Transverse colon (tissue), 4 donors: ENCODE measurements around the gene MET.

ENCODE experiments used
- EP300 ChIP-seq: sonication (generic); formaldehyde crosslinking; IDR thresholded peaks from one replicate; pipeline ENCODE4 v1.6.1; 2017; ENCODE audit warnings: antibody characterized with exemption, low read depth
- POLR2A ChIP-seq: fragments of 450-650 bp; IDR thresholded peaks from one replicate; pipeline ENCODE4 v1.6.1; 2016; ENCODE audit warnings: antibody characterized with exemption, mild to moderate bottlenecking, moderate library complexity
- POLR2AphosphoS5 ChIP-seq, 3 donors: sonication (generic); formaldehyde crosslinking; IDR thresholded peaks; one replicate each; pipeline ENCODE4 v1.6.1; 2016; ENCODE audit warnings: antibody characterized with exemption in 3 of 3
- TF ChIP-seq, protein P1 (sequence below), 5 experiments: fragments of 200-600 bp in 3 of 5; fragments of 450-650 bp in 2 of 5; sonication (generic) in 3 of 5; IDR thresholded peaks; 1 replicate in 2 of 5; 2 replicates in 3 of 5; pipeline ENCODE4 v1.5.1; 2016 to 2017; ENCODE audit warnings: antibody characterized with exemption in 5 of 5, inconsistent platforms in 3 of 5, mild to moderate bottlenecking in 2 of 5, moderate library complexity in 1 of 5

DNA sequence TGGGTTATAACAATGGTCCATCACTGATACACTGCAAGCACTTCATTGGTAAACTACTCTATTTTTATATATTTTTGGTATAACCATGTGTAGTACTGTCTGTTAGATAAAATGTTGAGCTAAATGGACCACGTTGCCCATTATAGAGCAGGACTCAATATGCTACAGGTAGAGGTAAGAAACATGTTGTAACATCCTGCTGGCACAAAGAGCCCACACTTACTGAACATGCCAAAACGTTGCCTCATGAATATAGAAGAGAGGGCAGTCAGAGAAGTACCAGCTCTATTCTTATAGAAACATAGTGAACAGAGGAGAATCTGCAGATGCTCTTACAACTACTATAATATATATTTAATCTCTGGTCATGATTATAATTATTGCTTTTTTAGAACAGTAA lies 18.4 kb upstream of the MET start:
- TF ChIP-seq, protein P1, sequence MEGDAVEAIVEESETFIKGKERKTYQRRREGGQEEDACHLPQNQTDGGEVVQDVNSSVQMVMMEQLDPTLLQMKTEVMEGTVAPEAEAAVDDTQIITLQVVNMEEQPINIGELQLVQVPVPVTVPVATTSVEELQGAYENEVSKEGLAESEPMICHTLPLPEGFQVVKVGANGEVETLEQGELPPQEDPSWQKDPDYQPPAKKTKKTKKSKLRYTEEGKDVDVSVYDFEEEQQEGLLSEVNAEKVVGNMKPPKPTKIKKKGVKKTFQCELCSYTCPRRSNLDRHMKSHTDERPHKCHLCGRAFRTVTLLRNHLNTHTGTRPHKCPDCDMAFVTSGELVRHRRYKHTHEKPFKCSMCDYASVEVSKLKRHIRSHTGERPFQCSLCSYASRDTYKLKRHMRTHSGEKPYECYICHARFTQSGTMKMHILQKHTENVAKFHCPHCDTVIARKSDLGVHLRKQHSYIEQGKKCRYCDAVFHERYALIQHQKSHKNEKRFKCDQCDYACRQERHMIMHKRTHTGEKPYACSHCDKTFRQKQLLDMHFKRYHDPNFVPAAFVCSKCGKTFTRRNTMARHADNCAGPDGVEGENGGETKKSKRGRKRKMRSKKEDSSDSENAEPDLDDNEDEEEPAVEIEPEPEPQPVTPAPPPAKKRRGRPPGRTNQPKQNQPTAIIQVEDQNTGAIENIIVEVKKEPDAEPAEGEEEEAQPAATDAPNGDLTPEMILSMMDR (IDR thresholded peaks at IDR 0.05), result no peak
- no peak for TF ChIP-seq POLR2A
- TF ChIP-seq POLR2AphosphoS5 (IDR thresholded peaks at IDR 0.05), result no peak
- TF ChIP-seq EP300, result no peak
